Measurements from ENCODE around the gene CHD1L. TPM values are rescaled to one million over a fixed set of nuclear protein-coding genes. Genes with fewer than 3 reads are reported as not detected.

The CHD1L gene
- total RNA-seq, 2 donors from 2014 or later, result 11.5 to 21.5 TPM

DNA sequence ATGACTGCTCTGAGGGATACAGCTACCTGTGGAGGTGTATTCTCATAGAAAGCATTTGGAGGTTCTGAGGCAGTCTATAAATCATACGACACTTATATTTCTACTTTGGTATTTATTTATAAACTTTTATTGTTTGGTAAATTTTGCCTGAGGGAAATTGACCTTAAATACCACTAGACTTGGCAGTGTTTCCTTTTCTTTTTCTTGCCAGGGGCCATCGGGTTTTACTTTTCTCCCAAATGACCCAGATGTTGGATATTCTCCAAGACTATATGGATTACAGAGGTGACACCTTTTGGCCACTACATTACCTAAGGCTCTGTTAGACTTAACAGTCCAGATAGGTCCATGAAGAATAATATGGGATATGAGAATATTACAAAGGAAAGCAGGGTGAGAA is 28.2 kb downstream of the CHD1L start:
- DNase-seq (no peak), ATAC-seq (no peak)
- Histone ChIP-seq H3K4me3 (no peak overlapping the region), H3K4me1 (no peaks in the 10 kb centered on the region), H3K9me3 (no peaks in the 10 kb centered on the region), H3K27ac (no peak overlapping the region), H3K27me3 (no peaks in the 10 kb centered on the region), H3K36me3 (replicated peaks in 1 of 2; ENCODE audit: insufficient read depth in 1 of 2, low read depth in 2 of 2) (peaks cover 0 to 4% of the 10 kb centered on the region in 2 donors)
- WGBS, 2 donors, result 42 to 50% methylated on average over 2 of the region's 2 CpGs
- TF ChIP-seq POLR2A (IDR thresholded peaks at IDR 0.05), result no peak
- TF ChIP-seq, protein P1, sequence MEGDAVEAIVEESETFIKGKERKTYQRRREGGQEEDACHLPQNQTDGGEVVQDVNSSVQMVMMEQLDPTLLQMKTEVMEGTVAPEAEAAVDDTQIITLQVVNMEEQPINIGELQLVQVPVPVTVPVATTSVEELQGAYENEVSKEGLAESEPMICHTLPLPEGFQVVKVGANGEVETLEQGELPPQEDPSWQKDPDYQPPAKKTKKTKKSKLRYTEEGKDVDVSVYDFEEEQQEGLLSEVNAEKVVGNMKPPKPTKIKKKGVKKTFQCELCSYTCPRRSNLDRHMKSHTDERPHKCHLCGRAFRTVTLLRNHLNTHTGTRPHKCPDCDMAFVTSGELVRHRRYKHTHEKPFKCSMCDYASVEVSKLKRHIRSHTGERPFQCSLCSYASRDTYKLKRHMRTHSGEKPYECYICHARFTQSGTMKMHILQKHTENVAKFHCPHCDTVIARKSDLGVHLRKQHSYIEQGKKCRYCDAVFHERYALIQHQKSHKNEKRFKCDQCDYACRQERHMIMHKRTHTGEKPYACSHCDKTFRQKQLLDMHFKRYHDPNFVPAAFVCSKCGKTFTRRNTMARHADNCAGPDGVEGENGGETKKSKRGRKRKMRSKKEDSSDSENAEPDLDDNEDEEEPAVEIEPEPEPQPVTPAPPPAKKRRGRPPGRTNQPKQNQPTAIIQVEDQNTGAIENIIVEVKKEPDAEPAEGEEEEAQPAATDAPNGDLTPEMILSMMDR (IDR thresholded peaks at IDR 0.05), result no peak
- intact Hi-C loops (cut with DNase I), result no loop called here

GRCh38 chr1:147272042-147272441 is 29.6 kb downstream of the CHD1L start:
- 42 to 46% methylated on average over 3 of the region's 3 CpGs for WGBS, 2 donors
- intact Hi-C loops (cut with DNase I), result no loop called here
- ATAC-seq (no peak), DNase-seq (no peak)
- H3K27me3 ChIP-seq, result no peaks in the 10 kb centered on the region
- TF ChIP-seq POLR2A (IDR thresholded peaks at IDR 0.05), result no peak
- TF ChIP-seq, protein P1 (IDR thresholded peaks at IDR 0.05), result no peak
- H3K4me1 ChIP-seq, result no peaks in the 10 kb centered on the region
- peaks cover 0 to 5% of the 10 kb centered on the region in 2 donors for H3K36me3 ChIP-seq (replicated peaks in 1 of 2; ENCODE audit: insufficient read depth in 1 of 2, low read depth in 2 of 2)
- H3K27ac ChIP-seq, result no peak overlapping the region
- no peaks in the 10 kb centered on the region for H3K9me3 ChIP-seq
- no peak overlapping the region for H3K4me3 ChIP-seq

DNA sequence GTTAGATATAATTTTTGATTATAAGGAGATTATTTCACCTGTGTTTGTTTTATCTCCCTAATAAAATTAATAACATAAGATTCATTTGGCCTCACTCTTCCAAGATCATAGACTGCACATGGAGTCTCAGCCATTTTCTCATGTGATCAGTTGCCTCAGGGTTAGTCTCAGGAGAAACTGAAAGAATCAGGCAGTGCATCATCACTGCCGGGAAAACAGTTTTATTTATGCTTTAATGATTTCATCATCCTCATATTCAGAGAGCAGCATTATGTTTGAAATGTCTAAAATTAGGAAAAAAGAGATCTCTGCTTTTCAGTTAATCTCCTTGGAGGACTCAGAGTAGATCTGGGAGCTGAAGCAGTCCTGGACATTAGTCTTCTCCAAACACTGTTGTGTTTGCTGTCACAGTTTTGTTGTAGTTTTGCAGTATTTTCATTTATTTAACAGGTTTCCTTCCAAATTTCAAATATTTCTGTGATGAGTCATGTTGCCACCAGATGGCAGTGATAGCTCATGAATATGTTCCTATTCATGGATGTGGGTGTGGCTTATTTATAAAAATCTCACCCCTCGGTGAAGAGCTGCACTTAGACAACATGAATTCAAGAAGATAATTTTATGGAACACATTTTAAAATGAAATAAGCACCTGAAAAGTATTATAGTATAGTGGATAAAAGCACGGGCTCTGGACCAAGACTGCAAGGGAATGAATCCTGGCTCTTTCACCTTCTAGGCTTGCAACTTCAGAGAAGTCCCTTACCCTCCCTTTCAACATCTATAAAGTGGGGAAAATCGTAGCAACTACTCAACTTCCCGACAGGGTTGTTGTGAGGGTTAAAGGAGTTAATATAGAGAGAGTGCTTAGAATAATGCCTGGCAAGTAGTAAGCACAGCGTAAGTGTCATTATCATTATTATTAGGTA is 31.2 kb downstream of the CHD1L start:
- TF ChIP-seq POLR2A (IDR thresholded peaks at IDR 0.05), result no peak
- TF ChIP-seq, protein P1 (IDR thresholded peaks at IDR 0.05), result peak in 6 of 7 experiments; percentile 27 to 52 (median 48)
- peak in 3 of 4 donors; percentile 13 to 38 (median 19) for DNase-seq
- 46 to 50% methylated on average over 6 of the region's 6 CpGs for WGBS, 2 donors
- ATAC-seq, result peak; percentile 48
- intact Hi-C loops (cut with DNase I), result no loop called here
- Histone ChIP-seq H3K4me1 (no peaks in the 10 kb centered on the region), H3K9me3 (no peaks in the 10 kb centered on the region), H3K27ac (no peak overlapping the region), H3K36me3 (replicated peaks in 1 of 2; ENCODE audit: insufficient read depth in 1 of 2, low read depth in 2 of 2) (peaks cover 0 to 5% of the 10 kb centered on the region in 2 donors), H3K27me3 (no peaks in the 10 kb centered on the region), H3K4me3 (no peak overlapping the region)

- H3K27me3 ChIP-seq, result no peaks in the 10 kb centered on the region
- peaks cover 0 to 23% of the 10 kb centered on the region in 2 donors for H3K36me3 ChIP-seq (replicated peaks in 1 of 2; ENCODE audit: insufficient read depth in 1 of 2, low read depth in 2 of 2)
- H3K4me3 ChIP-seq, result no peak overlapping the region
- TF ChIP-seq, protein P1 (IDR thresholded peaks at IDR 0.05), result no peak
- TF ChIP-seq POLR2A (IDR thresholded peaks at IDR 0.05), result no peak
- DNase-seq (no peak), ATAC-seq (no peak)
- H3K27ac ChIP-seq, result no peak overlapping the region
- intact Hi-C loops (cut with DNase I), result no loop called here
- no peaks in the 10 kb centered on the region for H3K9me3 ChIP-seq
- WGBS, 2 donors, result 86 to 93% methylated on average over 5 of the region's 5 CpGs
- H3K4me1 ChIP-seq, result no peaks in the 10 kb centered on the region
Observed at GRCh38 chr1:147281950-147282349, 39.5 kb downstream of the CHD1L start.
